SK-N-SH treated with all-trans-retinoic acid at 6 μM for 48 hours (cell line): Measurements from ENCODE around the gene GMPS.

ENCODE experiments used
- ARNTL ChIP-seq: fragments of 450-650 bp; formaldehyde crosslinking; IDR thresholded peaks from 2 replicates; pipeline ENCODE4 v1.5.0; 2020; ENCODE audit warnings: low read depth, mild to moderate bottlenecking, moderate library complexity, borderline replicate concordance
- BACH2 ChIP-seq: fragments of 250-450 bp; sonication (Bioruptor Pico); IDR thresholded peaks from 2 replicates; pipeline ENCODE4 v1.9.0; 2021; ENCODE audit warnings: mild to moderate bottlenecking, borderline replicate concordance
- CREB5 ChIP-seq: fragments of 250-450 bp; sonication (Bioruptor Pico); IDR thresholded peaks from 2 replicates; pipeline ENCODE4 v1.5.1; 2020; ENCODE audit warnings: low read depth, mild to moderate bottlenecking, moderate library complexity
- ESRRG ChIP-seq: fragments of 250-450 bp; sonication (Bioruptor Pico); IDR thresholded peaks from 2 replicates; pipeline ENCODE4 v1.6.1; 2021; ENCODE audit warnings: mild to moderate bottlenecking
- ISL1 ChIP-seq: fragments of 250-450 bp; sonication (Bioruptor Pico); IDR thresholded peaks from 2 replicates; pipeline ENCODE4 v2.1.2; 2022; ENCODE audit warnings: mild to moderate bottlenecking, moderate library complexity
- PATZ1 ChIP-seq: fragments of 250-450 bp; sonication (Bioruptor Pico); IDR thresholded peaks from 2 replicates; pipeline ENCODE4 v1.8.0; 2020; ENCODE audit warnings: mild to moderate bottlenecking, moderate library complexity, borderline replicate concordance
- POU6F1 ChIP-seq: fragments of 250-450 bp; sonication (Bioruptor Pico); IDR thresholded peaks from 2 replicates; pipeline ENCODE4 v1.8.0; 2021; ENCODE audit warnings: low read depth, mild to moderate bottlenecking, moderate library complexity, borderline replicate concordance
- PPARA ChIP-seq: fragments of 250-450 bp; sonication (Bioruptor Pico); IDR thresholded peaks from 2 replicates; pipeline ENCODE4 v1.5.0; 2020; ENCODE audit warnings: mild to moderate bottlenecking, borderline replicate concordance
- RARB ChIP-seq: fragments of 250-450 bp; sonication (Bioruptor Pico); IDR thresholded peaks from 2 replicates; pipeline ENCODE4 v1.8.0; 2021; ENCODE audit warnings: mild to moderate bottlenecking, moderate library complexity
- SNAI2 ChIP-seq: fragments of 250-450 bp; sonication (Bioruptor Pico); IDR thresholded peaks from 2 replicates; pipeline ENCODE4 v1.5.0; 2020; ENCODE audit warnings: mild to moderate bottlenecking, moderate library complexity
- TCF4 ChIP-seq: fragments of 250-450 bp; sonication (Bioruptor Pico); IDR thresholded peaks from 2 replicates; pipeline ENCODE4 v1.8.0; 2021; ENCODE audit warnings: mild to moderate bottlenecking, moderate library complexity, borderline replicate concordance
- ZC3H10 ChIP-seq: fragments of 250-450 bp; sonication (Bioruptor Pico); IDR thresholded peaks from 2 replicates; pipeline ENCODE4 v1.5.1; 2021; ENCODE audit warnings: mild to moderate bottlenecking, moderate library complexity
- ZFP3 ChIP-seq: fragments of 250-450 bp; sonication (Bioruptor Pico); IDR thresholded peaks from 2 replicates; pipeline ENCODE4 v1.5.0; 2020; ENCODE audit warnings: mild to moderate bottlenecking, moderate library complexity

DNA sequence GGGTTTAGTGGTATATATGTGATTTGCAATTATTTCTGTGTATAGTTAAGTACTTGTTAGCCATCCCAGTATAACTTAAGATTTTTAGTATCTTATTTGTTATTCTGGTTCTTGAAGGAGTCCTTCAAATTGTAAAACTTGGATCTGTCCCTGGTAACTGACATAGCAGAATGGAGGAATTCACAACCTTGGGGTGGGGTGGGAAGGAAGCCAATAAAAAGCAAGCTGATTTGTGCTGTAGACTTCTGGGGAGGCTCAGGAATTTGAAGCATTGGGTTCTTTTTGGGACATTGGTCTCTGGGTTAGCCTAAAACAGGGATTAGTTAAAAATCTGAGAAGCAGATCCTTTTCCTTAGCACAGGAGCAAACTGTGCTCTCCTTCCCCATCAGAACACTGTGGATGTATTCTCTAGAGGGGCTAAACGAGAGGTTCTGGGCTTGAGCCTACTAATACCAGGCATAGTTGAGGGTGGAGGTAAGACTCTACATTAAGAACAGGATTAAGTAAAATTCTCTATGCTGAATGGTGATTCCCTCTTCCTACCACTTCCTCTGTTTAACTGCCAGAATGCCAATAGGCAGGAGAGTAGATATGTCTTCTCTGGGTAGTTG lies 42.2 kb downstream of the GMPS start:
- TF ChIP-seq SNAI2 (no peak), RARB (CRISPR knock-in tag) (no peak), POU6F1 (no peak), ZC3H10 (no peak), ARNTL (CRISPR knock-in tag) (no peak), ESRRG (CRISPR knock-in tag) (no peak), PPARA (no peak), BACH2 (no peak), TCF4 (CRISPR knock-in tag) (no peak), ISL1 (CRISPR knock-in tag) (no peak), CREB5 (no peak), PATZ1 (CRISPR knock-in tag) (no peak), ZFP3 (CRISPR knock-in tag) (no peak)
